ENCODE measurements around the gene TPP1.
A peak's percentile ranks its signal among the peaks of the same experiment; 100 is the strongest.

Gene TPP1

GRCh38 chr11:6646918-6647679, 27.9 kb upstream of the TPP1 start:
- DNase-seq: peak; percentile 87

GRCh38 chr11:6646576-6646917, 27.3 kb upstream of the TPP1 start:
- DNase-seq: peak; percentile 66

GRCh38 chr11:6646071-6646470, 26.8 kb upstream of the TPP1 start:
- DNase-seq: peak; percentile 78

- peak; percentile 6 for DNase-seq
Observed at GRCh38 chr11:6642957-6643356, 23.7 kb upstream of the TPP1 start.

- no peak for DNase-seq
Observed at GRCh38 chr11:6640985-6641701, 21.9 kb upstream of the TPP1 start.

GRCh38 chr11:6640036-6640984, 21.1 kb upstream of the TPP1 start:
- no peak for DNase-seq

GRCh38 chr11:6638429-6638828, 19.2 kb upstream of the TPP1 start:
- DNase-seq: no peak

GRCh38 chr11:6637871-6638270, 18.6 kb upstream of the TPP1 start:
- DNase-seq: no peak

- DNase-seq: no peak
Observed at GRCh38 chr11:6636480-6636879, 17.3 kb upstream of the TPP1 start.

- DNase-seq: peak; percentile 95
Observed at GRCh38 chr11:6635082-6635932, 16.1 kb upstream of the TPP1 start.

- no peak for DNase-seq
Observed at GRCh38 chr11:6634534-6634933, 15.3 kb upstream of the TPP1 start.

- DNase-seq: no peak
Observed at GRCh38 chr11:6633422-6634408, 14.5 kb upstream of the TPP1 start.

GRCh38 chr11:6632116-6633073, 13.2 kb upstream of the TPP1 start:
- no peak for DNase-seq

- DNase-seq: no peak
Observed at GRCh38 chr11:6631361-6631890, 12.2 kb upstream of the TPP1 start.

GRCh38 chr11:6630632-6631291, 11.5 kb upstream of the TPP1 start:
- DNase-seq: no peak

- no peak for DNase-seq
Observed at GRCh38 chr11:6629892-6630631, 10.8 kb upstream of the TPP1 start.

GRCh38 chr11:6629573-6629891, 10.3 kb upstream of the TPP1 start:
- DNase-seq: no peak

- DNase-seq: no peak
Observed at GRCh38 chr11:6628526-6628925, 9.3 kb upstream of the TPP1 start.

All from MV-4-11 (cell line).